ENCODE measurements around the gene EPB41. TPM values are rescaled to one million over a fixed set of nuclear protein-coding genes. Genes with fewer than 3 reads are reported as not detected.

The EPB41 gene
- total and polyA plus RNA-seq, 2 donors, result 18.6 to 98.0 TPM

- H3K27ac ChIP-seq (ENCODE audit: low read depth in 1 of 2, low read length in 1 of 2), result no peak overlapping the region
- WGBS, result 63% methylated on average over 24 of the region's 24 CpGs
- no peak for DNase-seq (ENCODE audit: low read depth in 6 of 9, low spot score in 9 of 9)
- no peaks in the 10 kb centered on the region for H3K36me3 ChIP-seq (ENCODE audit: control insufficient read depth in 2 of 2, insufficient read depth in 2 of 2, low read length in 1 of 2)
- H3K9me3 ChIP-seq (ENCODE audit: control insufficient read depth in 2 of 2, insufficient read depth in 1 of 2, low read length in 1 of 2), result no peaks in the 10 kb centered on the region
- no peaks in the 10 kb centered on the region for H3K27me3 ChIP-seq (ENCODE audit: control insufficient read depth in 2 of 2, insufficient read depth in 1 of 2, low read length in 1 of 2)
- peaks cover 21 to 43% of the 10 kb centered on the region in 2 donors for H3K4me1 ChIP-seq (ENCODE audit: control insufficient read depth in 2 of 2, insufficient read depth in 2 of 2, low read length in 2 of 2)
- peak overlapping the region; percentile 82 to 94 for H3K4me3 ChIP-seq (ENCODE audit: low read length in 2 of 2)
Measured at GRCh38 chr1:28887835-28888682, 26.3 kb upstream of the EPB41 start.

DNA sequence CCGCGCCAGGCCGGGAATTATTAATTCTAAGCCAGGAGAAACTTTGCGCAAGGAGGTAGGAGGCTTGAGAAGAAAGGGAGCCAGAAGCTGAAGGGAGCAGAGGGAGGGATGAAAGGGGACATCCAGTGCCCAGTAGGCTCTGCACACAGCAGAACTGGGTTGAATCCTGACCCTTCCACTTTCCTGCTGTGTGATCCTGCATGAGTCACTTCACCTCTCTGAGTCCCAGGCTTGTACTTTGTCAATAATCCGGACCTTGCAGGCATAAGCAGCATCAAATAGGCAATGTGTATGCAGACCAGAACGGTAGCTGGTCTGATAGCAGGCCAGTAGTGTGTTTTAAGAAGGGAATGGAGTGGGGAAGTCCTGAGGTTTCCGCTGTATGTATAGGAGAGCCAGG lies 25.5 kb upstream of the EPB41 start:
- no peak overlapping the region for H3K27ac ChIP-seq (ENCODE audit: low read depth in 1 of 2, low read length in 1 of 2)
- H3K36me3 ChIP-seq (ENCODE audit: control insufficient read depth in 2 of 2, insufficient read depth in 2 of 2, low read length in 1 of 2), result no peaks in the 10 kb centered on the region
- H3K27me3 ChIP-seq (ENCODE audit: control insufficient read depth in 2 of 2, insufficient read depth in 1 of 2, low read length in 1 of 2), result no peaks in the 10 kb centered on the region
- no peak for DNase-seq (ENCODE audit: low read depth in 6 of 9, low spot score in 9 of 9)
- no peak overlapping the region for H3K4me3 ChIP-seq (ENCODE audit: low read length in 2 of 2)
- H3K4me1 ChIP-seq (ENCODE audit: control insufficient read depth in 2 of 2, insufficient read depth in 2 of 2, low read length in 2 of 2), result peaks cover 21 to 37% of the 10 kb centered on the region in 2 donors
- H3K9me3 ChIP-seq (ENCODE audit: control insufficient read depth in 2 of 2, insufficient read depth in 1 of 2, low read length in 1 of 2), result no peaks in the 10 kb centered on the region
- over 99% methylated on average over 7 of the region's 7 CpGs for WGBS

DNA sequence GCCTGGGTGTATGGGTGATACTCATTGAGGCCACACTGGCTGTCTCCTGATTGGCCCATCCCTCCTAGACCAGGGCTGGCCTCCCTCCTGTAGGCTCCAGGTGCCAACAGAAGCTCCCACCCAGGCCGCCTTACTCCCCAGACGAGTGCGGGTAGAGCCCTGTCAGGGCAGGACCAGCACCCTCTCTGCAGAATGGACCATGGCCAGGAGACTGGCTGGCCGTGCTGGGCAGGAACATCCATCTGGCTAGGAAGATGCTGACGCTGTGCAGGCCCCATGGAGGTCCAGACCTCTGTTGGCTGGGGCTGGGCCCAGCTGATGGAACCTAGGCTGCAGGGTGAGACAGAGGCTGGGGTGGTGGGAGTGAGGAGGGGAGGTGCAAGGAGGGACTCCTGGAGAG lies 25.0 kb upstream of the EPB41 start:
- no peak overlapping the region for H3K27ac ChIP-seq (ENCODE audit: low read depth in 1 of 2, low read length in 1 of 2)
- peaks cover 19 to 33% of the 10 kb centered on the region in 2 donors for H3K4me1 ChIP-seq (ENCODE audit: control insufficient read depth in 2 of 2, insufficient read depth in 2 of 2, low read length in 2 of 2)
- DNase-seq (ENCODE audit: low read depth in 6 of 9, low spot score in 9 of 9), result no peak
- H3K36me3 ChIP-seq (ENCODE audit: control insufficient read depth in 2 of 2, insufficient read depth in 2 of 2, low read length in 1 of 2), result no peaks in the 10 kb centered on the region
- H3K4me3 ChIP-seq (ENCODE audit: low read length in 2 of 2), result no peak overlapping the region
- no peaks in the 10 kb centered on the region for H3K9me3 ChIP-seq (ENCODE audit: control insufficient read depth in 2 of 2, insufficient read depth in 1 of 2, low read length in 1 of 2)
- WGBS, result 97% methylated on average over 5 of the region's 5 CpGs
- H3K27me3 ChIP-seq (ENCODE audit: control insufficient read depth in 2 of 2, insufficient read depth in 1 of 2, low read length in 1 of 2), result no peaks in the 10 kb centered on the region

- no peaks in the 10 kb centered on the region for H3K27me3 ChIP-seq (ENCODE audit: control insufficient read depth in 2 of 2, insufficient read depth in 1 of 2, low read length in 1 of 2)
- peaks cover 0 to 6% of the 10 kb centered on the region in 2 donors for H3K36me3 ChIP-seq (ENCODE audit: control insufficient read depth in 2 of 2, insufficient read depth in 2 of 2, low read length in 1 of 2)
- 96% methylated on average over 8 of the region's 8 CpGs for WGBS
- no peak for DNase-seq (ENCODE audit: low read depth in 6 of 9, low spot score in 9 of 9)
- no peak overlapping the region for H3K4me3 ChIP-seq (ENCODE audit: low read length in 2 of 2)
- no peak overlapping the region for H3K27ac ChIP-seq (ENCODE audit: low read depth in 1 of 2, low read length in 1 of 2)
- peaks cover 10 to 23% of the 10 kb centered on the region in 2 donors for H3K4me1 ChIP-seq (ENCODE audit: control insufficient read depth in 2 of 2, insufficient read depth in 2 of 2, low read length in 2 of 2)
- H3K9me3 ChIP-seq (ENCODE audit: control insufficient read depth in 2 of 2, insufficient read depth in 1 of 2, low read length in 1 of 2), result no peaks in the 10 kb centered on the region
Measured at GRCh38 chr1:28890435-28890834, 23.9 kb upstream of the EPB41 start.

GRCh38 chr1:28890836-28891235 lies 23.5 kb upstream of the EPB41 start:
- H3K9me3 ChIP-seq (ENCODE audit: control insufficient read depth in 2 of 2, insufficient read depth in 1 of 2, low read length in 1 of 2), result no peaks in the 10 kb centered on the region
- H3K4me1 ChIP-seq (ENCODE audit: control insufficient read depth in 2 of 2, insufficient read depth in 2 of 2, low read length in 2 of 2), result peaks cover 7 to 19% of the 10 kb centered on the region in 2 donors
- WGBS, result 95% methylated on average over 2 of the region's 2 CpGs
- peaks cover 0 to 6% of the 10 kb centered on the region in 2 donors for H3K36me3 ChIP-seq (ENCODE audit: control insufficient read depth in 2 of 2, insufficient read depth in 2 of 2, low read length in 1 of 2)
- no peak overlapping the region for H3K4me3 ChIP-seq (ENCODE audit: low read length in 2 of 2)
- no peaks in the 10 kb centered on the region for H3K27me3 ChIP-seq (ENCODE audit: control insufficient read depth in 2 of 2, insufficient read depth in 1 of 2, low read length in 1 of 2)
- no peak overlapping the region for H3K27ac ChIP-seq (ENCODE audit: low read depth in 1 of 2, low read length in 1 of 2)
- DNase-seq (ENCODE audit: low read depth in 6 of 9, low spot score in 9 of 9), result no peak

GRCh38 chr1:28891256-28891655 lies 23.1 kb upstream of the EPB41 start:
- H3K9me3 ChIP-seq (ENCODE audit: control insufficient read depth in 2 of 2, insufficient read depth in 1 of 2, low read length in 1 of 2), result no peaks in the 10 kb centered on the region
- no peak for DNase-seq (ENCODE audit: low read depth in 6 of 9, low spot score in 9 of 9)
- whole genome bisulfite sequencing, result 95% methylated on average over 2 of the region's 2 CpGs
- no peaks in the 10 kb centered on the region for H3K27me3 ChIP-seq (ENCODE audit: control insufficient read depth in 2 of 2, insufficient read depth in 1 of 2, low read length in 1 of 2)
- H3K4me1 ChIP-seq (ENCODE audit: control insufficient read depth in 2 of 2, insufficient read depth in 2 of 2, low read length in 2 of 2), result peaks cover 7 to 14% of the 10 kb centered on the region in 2 donors
- H3K27ac ChIP-seq (ENCODE audit: low read depth in 1 of 2, low read length in 1 of 2), result no peak overlapping the region
- H3K4me3 ChIP-seq (ENCODE audit: low read length in 2 of 2), result no peak overlapping the region
- peaks cover 0 to 6% of the 10 kb centered on the region in 2 donors for H3K36me3 ChIP-seq (ENCODE audit: control insufficient read depth in 2 of 2, insufficient read depth in 2 of 2, low read length in 1 of 2)

DNA sequence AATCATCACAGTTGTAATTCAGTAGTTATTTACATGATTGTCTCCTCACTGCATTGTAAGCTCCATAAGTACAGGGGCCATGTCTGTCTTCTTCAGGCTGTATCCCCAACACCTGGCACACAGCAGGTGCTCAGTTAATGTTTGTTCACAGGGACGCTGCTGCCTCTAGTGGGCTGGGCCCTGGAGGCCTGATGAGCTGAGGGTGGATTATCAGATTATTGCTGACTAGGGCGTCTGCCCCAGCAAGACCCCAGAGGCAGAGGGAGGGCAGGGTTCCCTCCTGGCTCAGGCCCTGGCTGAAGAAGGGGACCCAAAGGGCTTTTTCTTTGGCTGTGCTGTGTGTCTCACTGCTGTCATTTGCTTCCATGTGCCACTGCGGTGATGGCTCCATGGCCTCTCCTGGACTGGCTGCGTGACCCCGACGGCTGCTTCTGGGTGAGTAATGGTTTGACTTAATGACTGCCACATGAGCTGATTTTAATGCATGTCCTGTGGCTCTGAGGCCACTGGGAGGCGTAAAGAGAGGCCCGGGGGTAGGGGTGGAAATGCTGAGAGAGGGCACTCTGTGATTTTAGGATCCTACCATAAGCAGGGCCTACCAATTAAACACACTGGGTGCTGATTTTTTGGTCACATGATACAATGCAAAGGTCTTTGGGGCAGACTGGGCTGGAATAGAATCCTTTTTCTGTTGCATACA lies 20.8 kb upstream of the EPB41 start:
- Histone ChIP-seq H3K4me3 (ENCODE audit: low read length in 2 of 2) (no peak overlapping the region), H3K27ac (ENCODE audit: low read depth in 1 of 2, low read length in 1 of 2) (no peak overlapping the region), H3K4me1 (ENCODE audit: control insufficient read depth in 2 of 2, insufficient read depth in 2 of 2, low read length in 2 of 2) (peaks cover 0 to 2% of the 10 kb centered on the region in 2 donors), H3K36me3 (ENCODE audit: control insufficient read depth in 2 of 2, insufficient read depth in 2 of 2, low read length in 1 of 2) (peaks cover 0 to 6% of the 10 kb centered on the region in 2 donors), H3K27me3 (ENCODE audit: control insufficient read depth in 2 of 2, insufficient read depth in 1 of 2, low read length in 1 of 2) (no peaks in the 10 kb centered on the region), H3K9me3 (ENCODE audit: control insufficient read depth in 2 of 2, insufficient read depth in 1 of 2, low read length in 1 of 2) (no peaks in the 10 kb centered on the region)
- DNase-seq (ENCODE audit: low read depth in 6 of 9, low spot score in 9 of 9), result no peak
- WGBS, result 96% methylated on average over 8 of the region's 8 CpGs

- Histone ChIP-seq H3K27ac (ENCODE audit: low read depth in 1 of 2, low read length in 1 of 2) (no peak overlapping the region), H3K36me3 (ENCODE audit: control insufficient read depth in 2 of 2, insufficient read depth in 2 of 2, low read length in 1 of 2) (peaks cover 0 to 6% of the 10 kb centered on the region in 2 donors), H3K27me3 (ENCODE audit: control insufficient read depth in 2 of 2, insufficient read depth in 1 of 2, low read length in 1 of 2) (no peaks in the 10 kb centered on the region), H3K4me3 (ENCODE audit: low read length in 2 of 2) (no peak overlapping the region), H3K4me1 (ENCODE audit: control insufficient read depth in 2 of 2, insufficient read depth in 2 of 2, low read length in 2 of 2) (no peaks in the 10 kb centered on the region), H3K9me3 (ENCODE audit: control insufficient read depth in 2 of 2, insufficient read depth in 1 of 2, low read length in 1 of 2) (no peaks in the 10 kb centered on the region)
- WGBS, result 98% methylated on average over 2 of the region's 2 CpGs
- DNase-seq (ENCODE audit: low read depth in 6 of 9, low spot score in 9 of 9), result no peak
Measured at GRCh38 chr1:28894785-28895184, 19.6 kb upstream of the EPB41 start.

GRCh38 chr1:28895896-28896608 lies 18.3 kb upstream of the EPB41 start:
- Histone ChIP-seq H3K27me3 (ENCODE audit: control insufficient read depth in 2 of 2, insufficient read depth in 1 of 2, low read length in 1 of 2) (no peaks in the 10 kb centered on the region), H3K9me3 (ENCODE audit: control insufficient read depth in 2 of 2, insufficient read depth in 1 of 2, low read length in 1 of 2) (no peaks in the 10 kb centered on the region), H3K4me1 (ENCODE audit: control insufficient read depth in 2 of 2, insufficient read depth in 2 of 2, low read length in 2 of 2) (no peaks in the 10 kb centered on the region), H3K4me3 (ENCODE audit: low read length in 2 of 2) (no peak overlapping the region), H3K36me3 (ENCODE audit: control insufficient read depth in 2 of 2, insufficient read depth in 2 of 2, low read length in 1 of 2) (peaks cover 0 to 6% of the 10 kb centered on the region in 2 donors), H3K27ac (ENCODE audit: low read depth in 1 of 2, low read length in 1 of 2) (no peak overlapping the region)
- WGBS, result 98% methylated on average over 4 of the region's 4 CpGs
- DNase-seq (ENCODE audit: low read depth in 6 of 9, low spot score in 9 of 9), result no peak

All from thymus (tissue), 11 donors.